ENCODE data around the gene TRIM17.

The TRIM17 gene

GRCh38 chr1:228416217-228416933, at the start of gene TRIM17:
TSS of gene TRIM17 (minus strand) at chr1:228416861. CDS start at chr1:228415072, 1,789 bp downstream.
- FAIRE-seq (no peak), DNase-seq (ENCODE audit: extremely low spot score, insufficient read length, low read depth) (no peak)

GRCh38 chr1:228465571-228466146, 49.0 kb upstream of the TRIM17 start:
- no peak for DNase-seq (ENCODE audit: extremely low spot score, insufficient read length, low read depth)
- no peak for FAIRE-seq

GRCh38 chr1:228465141-228465540, 48.5 kb upstream of the TRIM17 start:
- DNase-seq (ENCODE audit: extremely low spot score, insufficient read length, low read depth) (no peak), FAIRE-seq (no peak)

- peak; percentile 89 for FAIRE-seq
- DNase-seq (ENCODE audit: extremely low spot score, insufficient read length, low read depth) = no peak
Measured at GRCh38 chr1:228464487-228464983, 47.9 kb upstream of the TRIM17 start.

GRCh38 chr1:228463559-228464455, 47.1 kb upstream of the TRIM17 start:
- peak; percentile 73 for FAIRE-seq
- no peak for DNase-seq (ENCODE audit: extremely low spot score, insufficient read length, low read depth)

GRCh38 chr1:228463009-228463558, 46.4 kb upstream of the TRIM17 start:
- FAIRE-seq (no peak), DNase-seq (ENCODE audit: extremely low spot score, insufficient read length, low read depth) (no peak)

- no peak for DNase-seq (ENCODE audit: extremely low spot score, insufficient read length, low read depth)
- no peak for FAIRE-seq
Measured at GRCh38 chr1:228462560-228462959, 45.9 kb upstream of the TRIM17 start.

- no peak for DNase-seq (ENCODE audit: extremely low spot score, insufficient read length, low read depth)
- FAIRE-seq = no peak
Measured at GRCh38 chr1:228460821-228461220, 44.2 kb upstream of the TRIM17 start.

- FAIRE-seq = peak; percentile 15
- DNase-seq (ENCODE audit: extremely low spot score, insufficient read length, low read depth) = no peak
Measured at GRCh38 chr1:228459091-228459993, 42.7 kb upstream of the TRIM17 start.

GRCh38 chr1:228457396-228458176, 40.9 kb upstream of the TRIM17 start:
- FAIRE-seq (peak; percentile 91), DNase-seq (ENCODE audit: extremely low spot score, insufficient read length, low read depth) (peak; percentile 72)

GRCh38 chr1:228457017-228457395, 40.3 kb upstream of the TRIM17 start:
- DNase-seq (ENCODE audit: extremely low spot score, insufficient read length, low read depth) (no peak), FAIRE-seq (no peak)

GRCh38 chr1:228456252-228457016, 39.8 kb upstream of the TRIM17 start:
- DNase-seq (ENCODE audit: extremely low spot score, insufficient read length, low read depth) (no peak), FAIRE-seq (no peak)

- FAIRE-seq = no peak
- no peak for DNase-seq (ENCODE audit: extremely low spot score, insufficient read length, low read depth)
Measured at GRCh38 chr1:228455715-228456114, 39.1 kb upstream of the TRIM17 start.

GRCh38 chr1:228454238-228454637, 37.6 kb upstream of the TRIM17 start:
- FAIRE-seq = no peak

GRCh38 chr1:228453614-228454013, 37.0 kb upstream of the TRIM17 start:
- no peak for FAIRE-seq

More at GRCh38 chr1:228454238-228454637, 37.6 kb upstream of the TRIM17 start:
- DNase-seq (ENCODE audit: extremely low spot score, insufficient read length, low read depth) = no peak

GRCh38 chr1:228453022-228453560, 36.4 kb upstream of the TRIM17 start:
- DNase-seq (ENCODE audit: extremely low spot score, insufficient read length, low read depth) (no peak), FAIRE-seq (no peak)

More at GRCh38 chr1:228453614-228454013, 37.0 kb upstream of the TRIM17 start:
- no peak for DNase-seq (ENCODE audit: extremely low spot score, insufficient read length, low read depth)

GRCh38 chr1:228452194-228453021, 35.7 kb upstream of the TRIM17 start:
- no peak for FAIRE-seq

More at GRCh38 chr1:228452194-228453021, 35.7 kb upstream of the TRIM17 start:
- no peak for DNase-seq (ENCODE audit: extremely low spot score, insufficient read length, low read depth)
